ENCODE results near the gene ADAMTS4.

The ADAMTS4 gene

GRCh38 chr1:161185732-161186311 is 13.0 kb downstream of the ADAMTS4 start:
- Histone ChIP-seq H3K4me3 (ENCODE audit: low read length in 2 of 2) (peak overlapping the region in 1 of 2 donors; percentile 56), H3K27ac (ENCODE audit: low read depth in 2 of 2, low read length in 2 of 2) (peak overlapping the region; percentile 65 to 86), H3K27me3 (ENCODE audit: control insufficient read depth in 2 of 2, insufficient read depth in 2 of 2, low read length in 2 of 2) (no peaks in the 10 kb centered on the region), H3K9ac (ENCODE audit: low read depth in 1 of 2, low read length in 2 of 2) (peak overlapping the region in 1 of 2 donors; percentile 56), H3K4me1 (ENCODE audit: control insufficient read depth in 2 of 2, insufficient read depth in 2 of 2, low read length in 2 of 2) (peaks cover 0 to 13% of the 10 kb centered on the region in 2 donors), H3K9me3 (ENCODE audit: control insufficient read depth in 2 of 2, low read length in 2 of 2) (no peaks in the 10 kb centered on the region), H3K36me3 (ENCODE audit: control insufficient read depth in 2 of 2, insufficient read depth in 2 of 2, low read length in 2 of 2) (no peaks in the 10 kb centered on the region)

- Histone ChIP-seq H3K9me3 (ENCODE audit: control insufficient read depth in 2 of 2, low read length in 2 of 2) (no peaks in the 10 kb centered on the region), H3K27me3 (ENCODE audit: control insufficient read depth in 2 of 2, insufficient read depth in 2 of 2, low read length in 2 of 2) (no peaks in the 10 kb centered on the region), H3K4me1 (ENCODE audit: control insufficient read depth in 2 of 2, insufficient read depth in 2 of 2, low read length in 2 of 2) (peaks cover 0 to 13% of the 10 kb centered on the region in 2 donors), H3K27ac (ENCODE audit: low read depth in 2 of 2, low read length in 2 of 2) (peak overlapping the region; percentile 65 to 86), H3K36me3 (ENCODE audit: control insufficient read depth in 2 of 2, insufficient read depth in 2 of 2, low read length in 2 of 2) (no peaks in the 10 kb centered on the region), H3K9ac (ENCODE audit: low read depth in 1 of 2, low read length in 2 of 2) (no peak overlapping the region), H3K4me3 (ENCODE audit: low read length in 2 of 2) (peak overlapping the region in 1 of 2 donors; percentile 56)
These were observed 13.6 kb downstream of the ADAMTS4 start for GRCh38 chr1:161185282-161185682.

- H3K27ac ChIP-seq (ENCODE audit: low read depth in 2 of 2, low read length in 2 of 2) = peak overlapping the region; percentile 40 to 63
- H3K4me3 ChIP-seq (ENCODE audit: low read length in 2 of 2) = peak overlapping the region in 1 of 2 donors; percentile 0
- no peaks in the 10 kb centered on the region for H3K9me3 ChIP-seq (ENCODE audit: control insufficient read depth in 2 of 2, low read length in 2 of 2)
- H3K36me3 ChIP-seq (ENCODE audit: control insufficient read depth in 2 of 2, insufficient read depth in 2 of 2, low read length in 2 of 2) = no peaks in the 10 kb centered on the region
- H3K9ac ChIP-seq (ENCODE audit: low read depth in 1 of 2, low read length in 2 of 2) = no peak overlapping the region
- peaks cover 5 to 13% of the 10 kb centered on the region in 2 donors for H3K4me1 ChIP-seq (ENCODE audit: control insufficient read depth in 2 of 2, insufficient read depth in 2 of 2, low read length in 2 of 2)
- no peaks in the 10 kb centered on the region for H3K27me3 ChIP-seq (ENCODE audit: control insufficient read depth in 2 of 2, insufficient read depth in 2 of 2, low read length in 2 of 2)
These were observed 16.6 kb downstream of the ADAMTS4 start for GRCh38 chr1:161182214-161182613.

GRCh38 chr1:161180639-161181038 is 18.2 kb downstream of the ADAMTS4 start:
- Histone ChIP-seq H3K36me3 (ENCODE audit: control insufficient read depth in 2 of 2, insufficient read depth in 2 of 2, low read length in 2 of 2) (no peaks in the 10 kb centered on the region), H3K27me3 (ENCODE audit: control insufficient read depth in 2 of 2, insufficient read depth in 2 of 2, low read length in 2 of 2) (no peaks in the 10 kb centered on the region), H3K9me3 (ENCODE audit: control insufficient read depth in 2 of 2, low read length in 2 of 2) (no peaks in the 10 kb centered on the region), H3K9ac (ENCODE audit: low read depth in 1 of 2, low read length in 2 of 2) (peak overlapping the region in 1 of 2 donors; percentile 17), H3K4me1 (ENCODE audit: control insufficient read depth in 2 of 2, insufficient read depth in 2 of 2, low read length in 2 of 2) (peaks cover 13 to 17% of the 10 kb centered on the region in 2 donors), H3K27ac (ENCODE audit: low read depth in 2 of 2, low read length in 2 of 2) (no peak overlapping the region), H3K4me3 (ENCODE audit: low read length in 2 of 2) (no peak overlapping the region)

GRCh38 chr1:161179698-161180097 is 19.2 kb downstream of the ADAMTS4 start:
- no peak overlapping the region for H3K9ac ChIP-seq (ENCODE audit: low read depth in 1 of 2, low read length in 2 of 2)
- no peaks in the 10 kb centered on the region for H3K9me3 ChIP-seq (ENCODE audit: control insufficient read depth in 2 of 2, low read length in 2 of 2)
- no peaks in the 10 kb centered on the region for H3K27me3 ChIP-seq (ENCODE audit: control insufficient read depth in 2 of 2, insufficient read depth in 2 of 2, low read length in 2 of 2)
- H3K36me3 ChIP-seq (ENCODE audit: control insufficient read depth in 2 of 2, insufficient read depth in 2 of 2, low read length in 2 of 2) = peaks cover 0 to 6% of the 10 kb centered on the region in 2 donors
- H3K4me1 ChIP-seq (ENCODE audit: control insufficient read depth in 2 of 2, insufficient read depth in 2 of 2, low read length in 2 of 2) = peaks cover 13 to 14% of the 10 kb centered on the region in 2 donors
- no peak overlapping the region for H3K27ac ChIP-seq (ENCODE audit: low read depth in 2 of 2, low read length in 2 of 2)
- H3K4me3 ChIP-seq (ENCODE audit: low read length in 2 of 2) = no peak overlapping the region

- peak overlapping the region; percentile 92 to 98 for H3K4me3 ChIP-seq (ENCODE audit: low read length in 2 of 2)
- H3K4me1 ChIP-seq (ENCODE audit: control insufficient read depth in 2 of 2, insufficient read depth in 2 of 2, low read length in 2 of 2) = peaks cover 12 to 13% of the 10 kb centered on the region in 2 donors
- peak overlapping the region; percentile 94 for H3K9ac ChIP-seq (ENCODE audit: low read depth in 1 of 2, low read length in 2 of 2)
These were observed 21.0 kb downstream of the ADAMTS4 start for GRCh38 chr1:161177936-161178244.

GRCh38 chr1:161177112-161177935 is 21.5 kb downstream of the ADAMTS4 start, which contains the start of gene B4GALT3:
Gene B4GALT3 (minus strand): TSS chr1:161177507. CDS start chr1:161176060, 1,447 bp downstream.
- H3K4me1 ChIP-seq (ENCODE audit: control insufficient read depth in 2 of 2, insufficient read depth in 2 of 2, low read length in 2 of 2) = peaks cover 10 to 13% of the 10 kb centered on the region in 2 donors
- peak within 1 kb of the TSS; percentile 92 to 98 for H3K4me3 ChIP-seq (ENCODE audit: low read length in 2 of 2)
- no peaks in the 10 kb centered on the region for H3K9me3 ChIP-seq (ENCODE audit: control insufficient read depth in 2 of 2, low read length in 2 of 2)
- peak within 1 kb of the TSS; percentile 94 for H3K9ac ChIP-seq (ENCODE audit: low read depth in 1 of 2, low read length in 2 of 2)
- peaks cover 7 to 20% of the 10 kb centered on the region in 2 donors for H3K36me3 ChIP-seq (ENCODE audit: control insufficient read depth in 2 of 2, insufficient read depth in 2 of 2, low read length in 2 of 2)
- H3K27ac ChIP-seq (ENCODE audit: low read depth in 2 of 2, low read length in 2 of 2) = peak within 1 kb of the TSS; percentile 80 to 91
- H3K27me3 ChIP-seq (ENCODE audit: control insufficient read depth in 2 of 2, insufficient read depth in 2 of 2, low read length in 2 of 2) = no peaks in the 10 kb centered on the region

More at GRCh38 chr1:161177936-161178244, 21.0 kb downstream of the ADAMTS4 start:
- H3K9me3 ChIP-seq (ENCODE audit: control insufficient read depth in 2 of 2, low read length in 2 of 2) = no peaks in the 10 kb centered on the region
- H3K27me3 ChIP-seq (ENCODE audit: control insufficient read depth in 2 of 2, insufficient read depth in 2 of 2, low read length in 2 of 2) = no peaks in the 10 kb centered on the region
- H3K27ac ChIP-seq (ENCODE audit: low read depth in 2 of 2, low read length in 2 of 2) = peak overlapping the region; percentile 80 to 91
- peaks cover 7 to 17% of the 10 kb centered on the region in 2 donors for H3K36me3 ChIP-seq (ENCODE audit: control insufficient read depth in 2 of 2, insufficient read depth in 2 of 2, low read length in 2 of 2)

- no peaks in the 10 kb centered on the region for H3K9me3 ChIP-seq (ENCODE audit: control insufficient read depth in 2 of 2, low read length in 2 of 2)
- peak overlapping the region; percentile 94 for H3K9ac ChIP-seq (ENCODE audit: low read depth in 1 of 2, low read length in 2 of 2)
- no peaks in the 10 kb centered on the region for H3K27me3 ChIP-seq (ENCODE audit: control insufficient read depth in 2 of 2, insufficient read depth in 2 of 2, low read length in 2 of 2)
- H3K4me1 ChIP-seq (ENCODE audit: control insufficient read depth in 2 of 2, insufficient read depth in 2 of 2, low read length in 2 of 2) = peaks cover 10 to 13% of the 10 kb centered on the region in 2 donors
- H3K4me3 ChIP-seq (ENCODE audit: low read length in 2 of 2) = peak overlapping the region; percentile 92 to 98
- H3K27ac ChIP-seq (ENCODE audit: low read depth in 2 of 2, low read length in 2 of 2) = peak overlapping the region; percentile 80 to 91
- peaks cover 13 to 26% of the 10 kb centered on the region in 2 donors for H3K36me3 ChIP-seq (ENCODE audit: control insufficient read depth in 2 of 2, insufficient read depth in 2 of 2, low read length in 2 of 2)
These were observed 22.3 kb downstream of the ADAMTS4 start for GRCh38 chr1:161176468-161177111.

- Histone ChIP-seq H3K9me3 (ENCODE audit: control insufficient read depth in 2 of 2, low read length in 2 of 2) (no peaks in the 10 kb centered on the region), H3K27me3 (ENCODE audit: control insufficient read depth in 2 of 2, insufficient read depth in 2 of 2, low read length in 2 of 2) (no peaks in the 10 kb centered on the region), H3K9ac (ENCODE audit: low read depth in 1 of 2, low read length in 2 of 2) (peak overlapping the region; percentile 94), H3K4me3 (ENCODE audit: low read length in 2 of 2) (peak overlapping the region in 1 of 2 donors; percentile 98), H3K36me3 (ENCODE audit: control insufficient read depth in 2 of 2, insufficient read depth in 2 of 2, low read length in 2 of 2) (peaks cover 18 to 33% of the 10 kb centered on the region in 2 donors), H3K4me1 (ENCODE audit: control insufficient read depth in 2 of 2, insufficient read depth in 2 of 2, low read length in 2 of 2) (peaks cover 10 to 13% of the 10 kb centered on the region in 2 donors), H3K27ac (ENCODE audit: low read depth in 2 of 2, low read length in 2 of 2) (peak overlapping the region; percentile 80 to 91)
These were observed 22.9 kb downstream of the ADAMTS4 start for GRCh38 chr1:161175771-161176453.
